SW 1271 (cell line): ENCODE results near the gene BMP8A.

Experiments
- DNase-seq, 2 experiments: peaks; one replicate each; lab custom pipeline; 2025; lab: John Stamatoyannopoulos, UW

The BMP8A gene

GRCh38 chr1:39571178-39571483 lies 79.7 kb downstream of the BMP8A start:
- DNase-seq = no peak

- no peak for DNase-seq
Observed at GRCh38 chr1:39572379-39573096, 81.1 kb downstream of the BMP8A start.

- DNase-seq = no peak
Observed at GRCh38 chr1:39573097-39573465, 81.6 kb downstream of the BMP8A start.

- no peak for DNase-seq
Observed at GRCh38 chr1:39573736-39574624, 82.5 kb downstream of the BMP8A start.

- DNase-seq = peak in 1 of 2 experiments; percentile 8
Observed at GRCh38 chr1:39574646-39575045, 83.2 kb downstream of the BMP8A start.
